Mesothelial cell of epicardium (in vitro differentiated cells): Measurements from ENCODE around the gene HIBADH. TPM values are rescaled to one million over a fixed set of nuclear protein-coding genes. Genes with fewer than 3 reads are reported as not detected.

Experiments used
- DNase-seq, 2 experiments: peaks; one replicate each; pipeline ENCODE4 v3.0.0; 2021; ENCODE audit warnings: low spot score in 2 of 2; ENCODE audit not compliant: unreplicated experiment in 2 of 2
- H3K27ac Mint-ChIP-seq: 2 replicates; pipeline ENCODE4 v1.8.0; 2021; ENCODE audit warnings: mixed read lengths
- H3K27me3 Mint-ChIP-seq: 2 replicates; pipeline ENCODE4 v1.8.0; 2021; ENCODE audit warnings: low read depth, mixed read lengths
- H3K36me3 Mint-ChIP-seq: 2 replicates; pipeline ENCODE4 v1.8.0; 2021; ENCODE audit warnings: mixed read lengths
- H3K4me1 Mint-ChIP-seq: 2 replicates; pipeline ENCODE4 v1.8.0; 2021; ENCODE audit warnings: mixed read lengths
- H3K4me3 Mint-ChIP-seq: 2 replicates; pipeline ENCODE4 v1.8.0; 2021; ENCODE audit warnings: mild to moderate bottlenecking, moderate library complexity, mixed read lengths
- H3K9me3 Mint-ChIP-seq: 2 replicates; pipeline ENCODE4 v1.8.0; 2021; ENCODE audit warnings: mixed read lengths
- CTCF ChIP-seq: fragments of 200-600 bp; sonication (generic); IDR thresholded peaks from one replicate; pipeline ENCODE4 v1.5.0; 2021; ENCODE audit warnings: antibody characterized with exemption; ENCODE audit not compliant: unreplicated experiment
- total RNA-seq: library from RNA; stranded (reverse); gene quantifications from 3 replicates; pipeline ENCODE4 v1.2.1, GENCODE V29; 2021

The HIBADH gene
- total RNA-seq, 1 donor from 2014 or later: 33.2 TPM

DNA sequence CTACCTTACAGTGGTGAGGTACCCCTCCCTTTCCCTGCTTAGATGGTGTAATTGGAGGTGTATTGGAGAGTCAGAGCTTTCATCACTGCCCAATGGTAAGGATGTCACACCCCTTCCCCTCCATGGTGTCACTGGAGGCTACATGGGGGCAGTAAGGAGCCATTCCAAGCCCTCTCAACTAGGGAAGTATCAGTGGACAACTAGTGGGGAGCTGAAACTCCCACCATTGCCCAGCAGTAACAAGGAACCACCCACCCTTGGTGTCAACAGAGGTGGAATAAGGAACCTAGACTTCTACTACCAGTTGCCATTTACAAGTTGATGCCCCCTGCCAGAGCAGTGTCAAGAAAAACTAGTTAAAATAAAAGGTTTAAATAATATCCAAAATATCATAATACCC is 2.8 kb upstream of the HIBADH start:
- DNase-seq: no peak
- Mint-ChIP-seq H3K27ac (no peak overlapping the region), H3K9me3 (peaks cover 4% of the 10 kb centered on the region), H3K27me3 (no peaks in the 10 kb centered on the region), H3K4me1 (peaks cover 25% of the 10 kb centered on the region), H3K36me3 (no peaks in the 10 kb centered on the region), H3K4me3 (no peak overlapping the region)
- TF ChIP-seq CTCF: no peak

- Mint-ChIP-seq H3K4me1 (peaks cover 27% of the 10 kb centered on the region), H3K4me3 (peak overlapping the region; percentile 83)
- DNase-seq: no peak
Observed at GRCh38 chr7:27663989-27664331, 1.3 kb upstream of the HIBADH start.

DNA sequence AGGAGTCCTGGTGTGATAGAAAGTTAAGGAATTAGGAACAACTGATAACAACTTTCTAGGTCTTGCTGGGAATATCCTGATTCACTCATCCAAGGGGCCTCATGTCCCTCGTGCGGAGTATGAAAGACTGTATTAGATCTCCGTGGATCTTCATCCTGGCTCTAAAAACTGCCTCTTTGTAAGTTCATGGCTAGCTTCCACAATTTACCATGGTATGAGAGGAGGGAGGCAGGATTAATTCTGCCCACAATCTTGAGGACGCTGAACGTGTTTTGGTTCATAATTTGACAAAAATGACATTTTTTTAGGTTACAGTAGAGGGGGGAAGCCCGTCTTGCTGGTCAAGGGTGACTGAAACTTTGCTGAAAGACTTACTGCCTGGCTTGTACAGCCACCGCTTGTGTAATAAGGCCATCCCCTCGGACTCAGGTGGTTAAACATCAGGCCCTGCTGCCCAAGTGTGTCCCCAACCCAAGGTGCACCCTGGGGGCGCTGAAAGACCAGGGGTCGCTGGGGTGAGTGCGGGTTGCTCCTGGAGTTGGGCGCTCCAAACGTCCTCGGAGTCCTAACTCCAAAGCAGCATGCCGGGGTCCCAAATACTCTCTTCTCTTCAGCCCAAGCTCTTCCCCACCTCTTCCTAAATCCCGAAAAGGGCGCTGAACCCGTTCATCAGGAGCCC is 733 bp downstream of the HIBADH start:
- peaks cover 27% of the 10 kb centered on the region for H3K4me1 Mint-ChIP-seq
- H3K36me3 Mint-ChIP-seq: peaks cover 3% of the 10 kb centered on the region
- peak; percentile 5 for TF ChIP-seq CTCF
- no peak for DNase-seq
- H3K4me3 Mint-ChIP-seq: peak overlapping the region; percentile 83
- no peaks in the 10 kb centered on the region for H3K9me3 Mint-ChIP-seq
- H3K27me3 Mint-ChIP-seq: no peaks in the 10 kb centered on the region
- H3K27ac Mint-ChIP-seq: peak overlapping the region; percentile 97

More at GRCh38 chr7:27663989-27664331, 1.3 kb upstream of the HIBADH start:
- Mint-ChIP-seq H3K27me3 (no peaks in the 10 kb centered on the region), H3K27ac (peak overlapping the region; percentile 75), H3K9me3 (peaks cover 4% of the 10 kb centered on the region), H3K36me3 (peaks cover 3% of the 10 kb centered on the region)
- TF ChIP-seq CTCF: no peak

- no peak for TF ChIP-seq CTCF
- Mint-ChIP-seq H3K27me3 (no peaks in the 10 kb centered on the region), H3K36me3 (peaks cover 15% of the 10 kb centered on the region), H3K4me3 (no peak overlapping the region), H3K27ac (no peak overlapping the region), H3K4me1 (peaks cover 16% of the 10 kb centered on the region), H3K9me3 (no peaks in the 10 kb centered on the region)
- no peak for DNase-seq
Observed at GRCh38 chr7:27656724-27657123, 6.0 kb downstream of the HIBADH start.

GRCh38 chr7:27655184-27655583 is 7.5 kb downstream of the HIBADH start:
- H3K27ac Mint-ChIP-seq: no peak overlapping the region
- no peaks in the 10 kb centered on the region for H3K9me3 Mint-ChIP-seq
- H3K27me3 Mint-ChIP-seq: no peaks in the 10 kb centered on the region
- no peak overlapping the region for H3K4me3 Mint-ChIP-seq
- peaks cover 14% of the 10 kb centered on the region for H3K4me1 Mint-ChIP-seq
- peaks cover 16% of the 10 kb centered on the region for H3K36me3 Mint-ChIP-seq
- no peak for TF ChIP-seq CTCF
- no peak for DNase-seq

DNA sequence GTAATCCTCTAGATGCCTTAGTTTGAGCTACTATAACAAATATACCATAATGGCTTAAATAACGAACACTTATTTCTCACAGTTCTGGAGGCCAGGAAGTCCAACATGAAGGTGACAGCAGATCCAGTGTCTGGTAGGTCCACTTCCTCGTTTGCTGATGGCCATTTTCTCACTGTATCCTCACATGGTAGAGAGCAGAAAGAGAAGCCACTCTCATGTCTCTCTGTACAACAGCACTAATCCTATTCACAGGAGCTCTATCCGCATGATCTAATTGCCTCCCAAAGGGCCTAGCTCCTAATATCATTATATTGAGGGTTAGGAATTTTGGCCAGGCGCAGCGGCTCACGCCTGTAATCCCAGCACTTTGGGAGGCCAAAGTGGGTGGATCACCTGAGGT is 10.2 kb downstream of the HIBADH start:
- Mint-ChIP-seq H3K9me3 (no peaks in the 10 kb centered on the region), H3K4me3 (no peak overlapping the region), H3K27me3 (no peaks in the 10 kb centered on the region), H3K4me1 (peaks cover 12% of the 10 kb centered on the region), H3K36me3 (peaks cover 23% of the 10 kb centered on the region), H3K27ac (no peak overlapping the region)
- no peak for DNase-seq
- TF ChIP-seq CTCF: no peak
